Left ventricle myocardium inferior (tissue), 1 donor: ENCODE data around the gene UNC5B. TPM values are rescaled to one million over a fixed set of nuclear protein-coding genes. Genes with fewer than 3 reads are reported as not detected.

Experiments used
- DNase-seq: peaks from one replicate; pipeline ENCODE4 v3.0.0-alpha.2; 2020
- H3K27ac ChIP-seq: fragments of 200-600 bp; replicated peaks from 2 replicates; pipeline ENCODE4 v1.8.0; 2021
- H3K27me3 ChIP-seq: fragments of 200-600 bp; 2 replicates; pipeline ENCODE4 v1.8.0; 2021; ENCODE audit warnings: low read depth
- H3K36me3 ChIP-seq: fragments of 200-600 bp; 2 replicates; pipeline ENCODE4 v1.8.0; 2021
- H3K4me1 ChIP-seq: fragments of 200-600 bp; 2 replicates; pipeline ENCODE4 v1.8.0; 2021
- H3K4me3 ChIP-seq: fragments of 200-600 bp; 2 replicates; pipeline ENCODE4 v1.8.0; 2021; ENCODE audit warnings: mild to moderate bottlenecking, moderate library complexity
- H3K9me3 ChIP-seq: fragments of 200-600 bp; replicated peaks from 2 replicates; pipeline ENCODE4 v1.8.0; 2021
- CTCF ChIP-seq: fragments of 200-600 bp; IDR thresholded peaks from 2 replicates; pipeline ENCODE4 v1.8.0; 2021; ENCODE audit warnings: antibody characterized with exemption, mild to moderate bottlenecking, borderline replicate concordance
- intact Hi-C: fragments of 100-400 bp; cut with micrococcal nuclease; formaldehyde crosslinking; loops from one replicate; pipeline ENCODE4 v1.11.0; 2022
- total RNA-seq: library from RNA; stranded (reverse); fragmentation: NEBNext Ultra II Directional; extraction: Animal tissue kit (Norgen Biotek cat#: 25700); gene quantifications from one replicate; pipeline ENCODE4 v1.2.1, GENCODE V29; 2021
- donor health status: DM: no; HTN: yes; CAD: no; lungs with severe emphysema.

UNC5B gene
- total RNA-seq, 1 donor from 2014 or later, result 15.6 TPM

DNA sequence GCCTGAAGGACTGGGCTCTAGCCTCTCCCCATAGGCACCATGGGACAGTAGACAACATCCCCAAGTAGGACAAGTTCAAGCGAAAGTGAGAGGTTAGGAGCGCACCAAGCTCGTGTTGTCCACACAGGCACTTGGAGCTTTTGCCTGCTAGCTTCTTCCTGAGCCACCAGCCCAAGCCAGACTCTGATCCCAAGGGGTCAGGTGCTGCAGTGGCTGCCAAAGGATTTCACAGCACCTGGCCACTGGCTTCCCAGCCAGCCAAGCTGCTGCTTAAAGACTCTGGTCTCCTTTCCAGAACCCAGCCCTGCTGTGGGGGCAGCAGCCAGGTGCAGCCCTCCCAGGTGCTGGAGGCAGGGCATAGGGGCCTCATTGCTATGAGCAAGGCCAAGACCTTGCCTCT lies 33.0 kb upstream of the UNC5B start:
- peaks cover 5% of the 10 kb centered on the region for H3K27me3 ChIP-seq
- intact Hi-C loops, result no loop called here

DNA sequence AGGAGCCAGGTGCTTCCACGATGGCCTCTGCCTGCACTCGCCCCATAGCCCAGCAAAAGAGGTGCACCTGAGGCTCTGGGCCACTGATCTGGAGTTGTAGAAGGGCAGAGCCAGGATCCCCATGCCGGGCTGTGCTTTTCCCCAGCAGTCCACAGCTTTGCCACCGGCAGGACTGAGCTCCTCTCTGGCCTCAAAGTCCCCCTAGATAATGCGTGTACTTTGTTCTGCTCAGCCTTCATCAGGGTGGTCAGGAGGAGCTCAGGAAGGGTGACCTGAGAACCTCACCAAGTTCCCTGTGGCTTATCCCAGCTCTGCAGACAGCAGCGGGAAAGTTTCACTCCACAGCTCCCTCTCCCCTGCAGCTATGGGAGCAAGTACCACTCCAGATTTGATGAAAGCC lies 27.9 kb upstream of the UNC5B start:
- DNase-seq, result no peak
- Histone ChIP-seq H3K27me3 (no peaks in the 10 kb centered on the region), H3K4me1 (peaks cover 26% of the 10 kb centered on the region), H3K36me3 (no peaks in the 10 kb centered on the region), H3K4me3 (no peak overlapping the region), H3K9me3 (no peaks in the 10 kb centered on the region), H3K27ac (no peak overlapping the region)
- intact Hi-C loops, result no loop called here
- no peak for TF ChIP-seq CTCF

More for the DNA sequence above, 33.0 kb upstream of the UNC5B start:
- H3K27ac ChIP-seq, result no peak overlapping the region
- TF ChIP-seq CTCF, result no peak
- no peak overlapping the region for H3K4me3 ChIP-seq
- no peaks in the 10 kb centered on the region for H3K36me3 ChIP-seq
- H3K4me1 ChIP-seq, result peaks cover under 1% of the 10 kb centered on the region
- DNase-seq, result no peak
- H3K9me3 ChIP-seq, result no peaks in the 10 kb centered on the region

- Histone ChIP-seq H3K4me1 (peaks cover 26% of the 10 kb centered on the region), H3K4me3 (no peak overlapping the region), H3K27me3 (peaks cover 5% of the 10 kb centered on the region), H3K27ac (no peak overlapping the region), H3K36me3 (no peaks in the 10 kb centered on the region), H3K9me3 (no peaks in the 10 kb centered on the region)
- no peak for TF ChIP-seq CTCF
- no peak for DNase-seq
- intact Hi-C loops, result no loop called here
These were observed 27.2 kb upstream of the UNC5B start for GRCh38 chr10:71185209-71185608.

- Histone ChIP-seq H3K36me3 (no peaks in the 10 kb centered on the region), H3K9me3 (no peaks in the 10 kb centered on the region), H3K4me1 (peaks cover 36% of the 10 kb centered on the region), H3K27me3 (peaks cover 19% of the 10 kb centered on the region), H3K4me3 (no peak overlapping the region), H3K27ac (peak overlapping the region; percentile 51)
- TF ChIP-seq CTCF, result no peak
- intact Hi-C loops, result no loop called here
- DNase-seq, result no peak
These were observed 25.2 kb upstream of the UNC5B start for GRCh38 chr10:71187197-71187596.

DNA sequence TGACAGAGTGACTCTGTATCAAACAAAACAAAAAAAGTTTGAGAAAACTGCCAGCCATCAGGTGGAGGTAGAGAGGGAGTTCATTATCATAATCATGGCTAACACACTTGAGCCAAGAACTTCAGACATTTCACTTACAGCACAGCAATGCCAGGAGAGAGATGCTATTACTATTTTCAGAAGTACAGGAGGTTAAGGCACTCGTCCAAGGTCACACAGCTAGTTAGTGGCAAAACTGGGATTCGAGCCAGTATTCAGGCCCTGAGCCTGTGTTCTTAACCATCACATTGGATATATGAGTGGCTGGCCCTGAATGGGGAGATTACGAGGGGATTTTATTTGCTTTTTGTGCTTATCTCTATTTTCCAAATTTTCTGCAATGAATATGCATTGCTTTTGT lies 24.8 kb upstream of the UNC5B start:
- DNase-seq, result no peak
- peak; percentile 39 for TF ChIP-seq CTCF
- intact Hi-C loops, result no loop called here

DNA sequence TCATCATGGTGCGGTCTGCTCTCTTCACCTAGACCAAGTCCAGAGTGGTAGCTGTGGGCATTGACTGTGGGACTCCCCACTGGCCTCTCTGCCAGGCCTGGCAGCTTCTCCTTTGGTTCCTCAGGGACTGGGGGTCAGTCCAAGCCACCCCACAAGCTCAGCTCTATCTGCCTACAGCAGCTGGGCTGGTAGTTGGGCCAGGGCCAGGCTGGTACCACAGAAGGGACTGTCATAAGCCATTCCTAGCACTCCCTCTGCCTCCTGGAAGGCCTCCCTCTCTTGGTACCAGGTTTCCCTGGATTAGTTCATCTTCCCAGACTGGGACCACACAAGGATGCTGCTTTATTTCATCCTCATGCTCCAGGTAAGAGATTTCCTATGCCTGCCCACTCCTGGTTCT lies 24.2 kb upstream of the UNC5B start:
- H3K27ac ChIP-seq, result peak overlapping the region; percentile 20
- intact Hi-C loops, result no loop called here

More for the DNA sequence above, 24.8 kb upstream of the UNC5B start:
- H3K4me3 ChIP-seq, result no peak overlapping the region
- no peaks in the 10 kb centered on the region for H3K9me3 ChIP-seq
- peaks cover 36% of the 10 kb centered on the region for H3K4me1 ChIP-seq
- peaks cover 19% of the 10 kb centered on the region for H3K27me3 ChIP-seq
- H3K36me3 ChIP-seq, result no peaks in the 10 kb centered on the region
- H3K27ac ChIP-seq, result peak overlapping the region; percentile 51

More for the DNA sequence above, 24.2 kb upstream of the UNC5B start:
- no peak for DNase-seq
- H3K4me3 ChIP-seq, result no peak overlapping the region
- TF ChIP-seq CTCF, result no peak
- H3K27me3 ChIP-seq, result peaks cover 19% of the 10 kb centered on the region
- peaks cover 36% of the 10 kb centered on the region for H3K4me1 ChIP-seq
- H3K9me3 ChIP-seq, result no peaks in the 10 kb centered on the region
- H3K36me3 ChIP-seq, result no peaks in the 10 kb centered on the region
